HepG2 (cell line): Measurements from ENCODE around the gene SPHK1.

Experiments
- CEBPB ChIP-seq: IDR thresholded peaks from 2 replicates; pipeline ENCODE4 v1.6.1; 2011; ENCODE audit warnings: low read depth, low read length, improper control_type of control experiment, borderline replicate concordance
- FOXP4 ChIP-seq: sonication (generic); formaldehyde crosslinking; IDR thresholded peaks from 2 replicates; pipeline ENCODE4 v1.4.0; 2020; ENCODE audit warnings: missing genetic modification reagents
- GABPB1 ChIP-seq: IDR thresholded peaks from 2 replicates; pipeline ENCODE4 v1.6.1; 2016; ENCODE audit warnings: mild to moderate bottlenecking, missing genetic modification reagents, moderate library complexity, missing compliant biosample characterization
- KDM5A ChIP-seq: fragments of 200-600 bp; sonication (generic); IDR thresholded peaks from 2 replicates; pipeline ENCODE4 v1.7.0; 2018; ENCODE audit warnings: antibody characterized with exemption, mild to moderate bottlenecking, low read length, borderline replicate concordance
- NFIC ChIP-seq: IDR thresholded peaks from 2 replicates; pipeline ENCODE4 v1.6.1; 2012; ENCODE audit warnings: mild to moderate bottlenecking, low read length, inconsistent platforms
- RAD21 ChIP-seq: fragments of 450-650 bp; formaldehyde crosslinking; IDR thresholded peaks from 2 replicates; pipeline ENCODE4 v1.5.0; 2020; ENCODE audit warnings: mild to moderate bottlenecking
- ZBTB26 ChIP-seq: IDR thresholded peaks from 2 replicates; pipeline ENCODE4 v1.6.1; 2016; ENCODE audit warnings: missing compliant biosample characterization, missing genetic modification reagents, borderline replicate concordance
- ZFP37 ChIP-seq: sonication (generic); formaldehyde crosslinking; IDR thresholded peaks from 2 replicates; pipeline ENCODE4 v1.4.0; 2020; ENCODE audit warnings: missing genetic modification reagents, borderline replicate concordance
- ZNF280B ChIP-seq: sonication (generic); formaldehyde crosslinking; IDR thresholded peaks from 2 replicates; pipeline ENCODE4 v1.5.0; 2020; ENCODE audit warnings: missing genetic modification reagents, mild to moderate bottlenecking, borderline replicate concordance
- TF ChIP-seq, protein P1 (sequence below): IDR thresholded peaks from 2 replicates; pipeline ENCODE4 v1.6.1; 2012; ENCODE audit warnings: inconsistent platforms
- TF ChIP-seq, protein P2 (sequence below): sonication (generic); formaldehyde crosslinking; IDR thresholded peaks from 2 replicates; pipeline ENCODE4 v1.8.0; 2022; ENCODE audit warnings: missing genetic modification reagents, mild to moderate bottlenecking, inconsistent platforms, borderline replicate concordance

- TF ChIP-seq, protein P1, sequence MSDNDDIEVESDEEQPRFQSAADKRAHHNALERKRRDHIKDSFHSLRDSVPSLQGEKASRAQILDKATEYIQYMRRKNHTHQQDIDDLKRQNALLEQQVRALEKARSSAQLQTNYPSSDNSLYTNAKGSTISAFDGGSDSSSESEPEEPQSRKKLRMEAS: no peak
- no peak for TF ChIP-seq FOXP4 (CRISPR knock-in tag)
- TF ChIP-seq ZBTB26 (CRISPR knock-in tag): no peak
- no peak for TF ChIP-seq ZFP37 (CRISPR knock-in tag)
- TF ChIP-seq CEBPB: no peak
- no peak for TF ChIP-seq ZNF280B
- no peak for TF ChIP-seq GABPB1 (CRISPR knock-in tag)
- TF ChIP-seq RAD21 (CRISPR knock-in tag): no peak
- TF ChIP-seq NFIC: no peak
- TF ChIP-seq, protein P2, sequence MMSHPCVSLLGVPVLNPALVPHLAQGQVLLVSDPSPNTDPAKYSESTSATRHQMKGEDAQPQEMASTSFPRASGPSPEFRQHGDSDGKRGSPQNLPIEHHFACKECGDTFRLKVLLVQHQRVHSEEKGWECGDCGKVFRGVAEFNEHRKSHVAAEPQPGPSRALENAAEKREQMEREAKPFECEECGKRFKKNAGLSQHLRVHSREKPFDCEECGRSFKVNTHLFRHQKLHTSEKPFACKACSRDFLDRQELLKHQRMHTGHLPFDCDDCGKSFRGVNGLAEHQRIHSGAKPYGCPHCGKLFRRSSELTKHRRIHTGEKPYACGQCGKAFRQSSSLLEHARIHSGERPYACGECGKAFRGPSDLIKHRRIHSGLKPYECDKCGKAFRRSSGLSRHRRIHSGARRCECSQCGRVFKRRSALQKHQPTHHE (CRISPR knock-in tag): no peak
- TF ChIP-seq KDM5A: no peak
Measured at GRCh38 chr17:76336756-76337412, 47.5 kb upstream of the SPHK1 start.
